IMR-90 (cell line): ENCODE measurements around the gene PTPRK. TPM values are rescaled to one million over a fixed set of nuclear protein-coding genes. Genes with fewer than 3 reads are reported as not detected.

Source experiments
- ATAC-seq: fragments of 200-7000 bp; cut with Tn5 transposase; 2 replicates; pipeline ENCODE4 v1.9.1; 2020; ENCODE audit warnings: low read depth, mild to moderate bottlenecking, moderate library complexity
- BruUV-seq: library from RNA; stranded (reverse); fragments of 400-500 nt; replicated peaks from 2 replicates; lab custom pipeline; 2021; lab: Mats Ljungman, UMichigan
- CTCF ChIA-PET: fragments of 300-600 bp; formaldehyde crosslinking; extraction: SDS; loops from one replicate; lab custom pipeline; 2021; ENCODE audit warnings: antibody characterized with exemption; lab: Yijun Ruan, JAX
- POLR2A ChIA-PET: fragments of 300-600 bp; sonication (Branson Sonifier 250); formaldehyde crosslinking; loops from one replicate; lab custom pipeline; 2022; ENCODE audit warnings: antibody characterized with exemption; ENCODE audit not compliant: unreplicated experiment; lab: Charles Lee
- DNase-seq: peaks from one replicate; pipeline ENCODE4 v3.0.0; 2013
- H2AFZ ChIP-seq: replicated peaks from 2 replicates; pipeline ENCODE3; 2013; ENCODE audit warnings: low read length, mild to moderate bottlenecking; ENCODE audit not compliant: poor library complexity
- H2AK5ac ChIP-seq: 2 replicates; pipeline ENCODE4 v1.6.1; 2013; ENCODE audit warnings: low read depth, low read length, inconsistent platforms
- H2AK9ac ChIP-seq: replicated peaks from 2 replicates; pipeline ENCODE3; 2013; ENCODE audit warnings: mild to moderate bottlenecking, low read depth, low read length, moderate library complexity; ENCODE audit not compliant: poor library complexity
- H2BK120ac ChIP-seq: 2 replicates; pipeline ENCODE4 v1.6.1; 2013; ENCODE audit warnings: low read depth, low read length, inconsistent platforms
- H2BK15ac ChIP-seq: 3 replicates; pipeline ENCODE4 v1.6.1; 2013; ENCODE audit warnings: low read depth, low read length, inconsistent platforms
- H2BK20ac ChIP-seq: 2 replicates; pipeline ENCODE4 v1.6.1; 2013; ENCODE audit warnings: low read depth, mild to moderate bottlenecking, inconsistent platforms, low read length, moderate library complexity
- H2BK5ac ChIP-seq: 2 replicates; pipeline ENCODE4 v1.6.1; 2013; ENCODE audit warnings: mild to moderate bottlenecking, low read depth, low read length, inconsistent platforms; ENCODE audit not compliant: poor library complexity, severe bottlenecking
- H3K14ac ChIP-seq: replicated peaks from 2 replicates; pipeline ENCODE4 v1.6.1; 2013; ENCODE audit warnings: low read depth, low read length, inconsistent platforms
- H3K18ac ChIP-seq: 2 replicates; pipeline ENCODE4 v1.6.1; 2013; ENCODE audit warnings: low read depth, low read length, control low read depth
- H3K23ac ChIP-seq: 2 replicates; pipeline ENCODE4 v1.6.1; 2013; ENCODE audit warnings: low read depth, low read length, inconsistent platforms
- H3K27ac ChIP-seq: 2 replicates; pipeline ENCODE4 v1.5.1; 2013; ENCODE audit warnings: mild to moderate bottlenecking, control low read depth, low read length; ENCODE audit not compliant: insufficient read depth
- H3K27me3 ChIP-seq: 2 replicates; pipeline ENCODE4 v1.6.1; 2013; ENCODE audit warnings: low read length; ENCODE audit not compliant: control insufficient read depth, insufficient read depth
- H3K36me3 ChIP-seq: 2 replicates; pipeline ENCODE4 v1.6.1; 2013; ENCODE audit warnings: low read length, mixed read lengths; ENCODE audit not compliant: control insufficient read depth, insufficient read depth
- H3K4ac ChIP-seq: 2 replicates; pipeline ENCODE4 v1.6.1; 2013; ENCODE audit warnings: low read depth, low read length, inconsistent platforms
- H3K4me1 ChIP-seq: 2 replicates; pipeline ENCODE4 v1.6.1; 2013; ENCODE audit warnings: low read length, mixed read lengths; ENCODE audit not compliant: control insufficient read depth, insufficient read depth
- H3K4me2 ChIP-seq: 2 replicates; pipeline ENCODE4 v1.6.1; 2013; ENCODE audit warnings: low read depth, mild to moderate bottlenecking, control low read depth, low read length, moderate library complexity
- H3K4me3 ChIP-seq: 2 replicates; pipeline ENCODE4 v1.5.1; 2013; ENCODE audit warnings: low read depth, mild to moderate bottlenecking, control low read depth, low read length, moderate library complexity; ENCODE audit not compliant: insufficient read depth
- H3K56ac ChIP-seq: 2 replicates; pipeline ENCODE4 v1.6.1; 2013; ENCODE audit warnings: low read length, inconsistent platforms; ENCODE audit not compliant: insufficient read depth; ENCODE audit errors: extremely low read depth
- H3K79me1 ChIP-seq, 2 experiments: 2 replicates each; pipeline ENCODE4 v1.6.1; 2013; ENCODE audit warnings: low read length in 2 of 2, inconsistent platforms in 1 of 2, low read depth in 1 of 2
- H3K9ac ChIP-seq: 2 replicates; pipeline ENCODE4 v1.6.1; 2013; ENCODE audit warnings: low read depth, low read length, control low read depth
- H3K9me1 ChIP-seq: 2 replicates; pipeline ENCODE4 v1.6.1; 2013; ENCODE audit warnings: low read length, inconsistent platforms; ENCODE audit not compliant: insufficient read depth
- H3K9me3 ChIP-seq: 2 replicates; pipeline ENCODE4 v1.6.1; 2013; ENCODE audit warnings: low read length; ENCODE audit not compliant: control insufficient read depth, insufficient read depth
- H4K20me1 ChIP-seq: 2 replicates; pipeline ENCODE4 v1.6.1; 2013; ENCODE audit warnings: low read length, inconsistent platforms; ENCODE audit not compliant: insufficient read depth
- H4K5ac ChIP-seq: 2 replicates; pipeline ENCODE4 v1.6.1; 2013; ENCODE audit warnings: mild to moderate bottlenecking, low read depth, low read length, control low read depth
- H4K8ac ChIP-seq, 2 experiments: 2 replicates each; pipeline ENCODE4 v1.6.1; 2013; ENCODE audit warnings: low read depth in 2 of 2, low read length in 2 of 2, control low read depth in 1 of 2, inconsistent platforms in 1 of 2
- H4K91ac ChIP-seq: 2 replicates; pipeline ENCODE4 v1.6.1; 2013; ENCODE audit warnings: low read depth, low read length, inconsistent platforms; ENCODE audit not compliant: insufficient read depth
- FOS ChIP-seq: fragments of 150-350 bp; IDR thresholded peaks from 2 replicates; pipeline ENCODE4 v1.6.1; 2016; ENCODE audit warnings: low read depth, low read length
- POLR2A ChIP-seq: IDR thresholded peaks from 2 replicates; pipeline ENCODE4 v1.6.1; 2012; ENCODE audit warnings: mild to moderate bottlenecking, low read depth, low read length
- RAD21 ChIP-seq: IDR thresholded peaks from 2 replicates; pipeline ENCODE4 v1.6.1; 2012; ENCODE audit warnings: low read length, improper control_type of control experiment
- USF2 ChIP-seq: fragments of 150-350 bp; IDR thresholded peaks from 2 replicates; pipeline ENCODE4 v1.6.1; 2017; ENCODE audit warnings: mild to moderate bottlenecking, antibody characterized with exemption, low read length, low read depth
- dilution Hi-C: fragments of 300-500 bp; cut with HindIII; formaldehyde crosslinking; loops from one replicate; pipeline ENCODE4 v1.14.3; 2018; ENCODE audit warnings: low sequenced_read_pairs; ENCODE audit not compliant: unreplicated experiment
- in situ Hi-C: fragments of 300-500 bp; cut with MboI; formaldehyde crosslinking; loops from 3 replicates; pipeline ENCODE4 v1.14.3; 2019; ENCODE audit warnings: low sequenced_read_pairs, inconsistent platforms, mixed read lengths
- intact Hi-C: fragments of 100-400 bp; cut with micrococcal nuclease; formaldehyde crosslinking; loops from 2 replicates; pipeline ENCODE4 v1.10.0; 2022
- polyA plus RNA-seq, 3 experiments: library from polyadenylated mRNA; depleted of rRNA; stranded (reverse); fragments of >200 nt; gene quantifications; 2 replicates each; pipeline ENCODE4 v1.2.3, GENCODE V29; 2012; ENCODE audit warnings: low replicate concordance in 1 of 3
- total RNA-seq: library from RNA; depleted of rRNA; stranded (reverse); fragments of >200 nt; gene quantifications from 2 replicates; pipeline ENCODE4 v1.2.3, GENCODE V29; 2012

Gene PTPRK
- total and polyA plus RNA-seq, 2 of the 4 experiments (the other 2 are of a cell fraction): 18.0 to 80.8 TPM

GRCh38 chr6:128528241-128528640 is 7.8 kb upstream of the PTPRK start:
- no peaks in the 10 kb centered on the region for H3K36me3 ChIP-seq
- TF ChIP-seq POLR2A (no peak), RAD21 (no peak), USF2 (no peak), FOS (no peak)

More at GRCh38 chr6:128528241-128528640, 7.8 kb upstream of the PTPRK start:
- no peak overlapping the region for H2AK9ac ChIP-seq
- no peak overlapping the region for H3K4ac ChIP-seq
- no peak overlapping the region for H3K9ac ChIP-seq
- dilution Hi-C loops (no loop called here), intact Hi-C loops (loop anchor here (10.0 kb wide), 1 partner anchor 357 kb away; the partner anchor contains the start of gene LAMA2), in situ Hi-C loops (loop anchor here (10.0 kb wide), 1 partner anchor 197 kb away; no protein-coding TSS in a partner anchor)
- no peak overlapping the region for H3K14ac ChIP-seq
- H2AFZ ChIP-seq: no peak overlapping the region
- no peak overlapping the region for H2AK5ac ChIP-seq
- no peak overlapping the region for H2BK5ac ChIP-seq
- no TSS peak for BruUV-seq
- H3K4me1 ChIP-seq: peaks cover 1% of the 10 kb centered on the region; the same call in 1 of the 2 replicates
- no peak overlapping the region for H2BK15ac ChIP-seq
- ATAC-seq: no peak
- no peak overlapping the region for H3K18ac ChIP-seq
- no peak overlapping the region for H4K5ac ChIP-seq
- no peak overlapping the region for H4K91ac ChIP-seq
- no peak overlapping the region for H3K56ac ChIP-seq
- H4K20me1 ChIP-seq: no peaks in the 10 kb centered on the region
- H3K27ac ChIP-seq: no peak overlapping the region
- no peaks in the 10 kb centered on the region for H3K9me1 ChIP-seq
- no peak overlapping the region for H2BK20ac ChIP-seq
- H3K27me3 ChIP-seq: no peaks in the 10 kb centered on the region
- POLR2A ChIA-PET: no interaction called here
- H2BK120ac ChIP-seq: no peak overlapping the region
- H3K23ac ChIP-seq: no peak overlapping the region
- H4K8ac ChIP-seq: no peak overlapping the region
- no peaks in the 10 kb centered on the region for H3K9me3 ChIP-seq
- H3K4me3 ChIP-seq: no peak overlapping the region
- no peak overlapping the region for H3K4me2 ChIP-seq
- no peak for DNase-seq
- CTCF ChIA-PET: no interaction called here
- no peaks in the 10 kb centered on the region for H3K79me1 ChIP-seq
